GM21360 (cell line): ENCODE results near the gene WLS.
"Not testable (repeated sequence)": the region's sequence is repeated elsewhere in the genome, so short reads cannot be mapped to it uniquely, and the experiment has no call there.

ENCODE experiments used
- ATAC-seq: cut with Tn5 transposase; IDR thresholded peaks from one replicate; pipeline ENCODE4 v1.9.1; 2021; ENCODE audit warnings: mild to moderate bottlenecking, moderate library complexity; ENCODE audit not compliant: unreplicated experiment

The WLS gene

GRCh38 chr1:68232289-68233148 is at the start of gene WLS:
WLS (minus strand) TSS chr1:68232523; CDS start chr1:68232299, 224 bp downstream.
- no peak for ATAC-seq

- no peak for ATAC-seq
Measured at GRCh38 chr1:68280286-68280685, 48.0 kb upstream of the WLS start.

- no peak for ATAC-seq
Measured at GRCh38 chr1:68279846-68280245, 47.5 kb upstream of the WLS start.

- ATAC-seq, result no peak
Measured at GRCh38 chr1:68278221-68278620, 45.9 kb upstream of the WLS start.

GRCh38 chr1:68276448-68276847 is 44.1 kb upstream of the WLS start:
- no peak for ATAC-seq

- no peak for ATAC-seq
Measured at GRCh38 chr1:68273530-68273929, 41.2 kb upstream of the WLS start.

GRCh38 chr1:68271596-68271995 is 39.3 kb upstream of the WLS start:
- ATAC-seq, result no peak

GRCh38 chr1:68270951-68271350 is 38.6 kb upstream of the WLS start:
- ATAC-seq, result no peak

- no peak for ATAC-seq
Measured at GRCh38 chr1:68269637-68270430, 37.5 kb upstream of the WLS start.

GRCh38 chr1:68268896-68269483 is 36.7 kb upstream of the WLS start:
- ATAC-seq, result no peak

GRCh38 chr1:68256824-68257223 is 24.5 kb upstream of the WLS start:
- not testable (repeated sequence) for ATAC-seq

- no peak for ATAC-seq
Measured at GRCh38 chr1:68255301-68255700, 23.0 kb upstream of the WLS start.

- ATAC-seq, result no peak
Measured at GRCh38 chr1:68254667-68255226, 22.4 kb upstream of the WLS start.

- ATAC-seq, result no peak
Measured at GRCh38 chr1:68237040-68237439, 4.7 kb upstream of the WLS start.

- no peak for ATAC-seq
Measured at GRCh38 chr1:68234094-68234493, 1.8 kb upstream of the WLS start.

- ATAC-seq, result no peak
Measured at GRCh38 chr1:68233202-68233601, 879 bp upstream of the WLS start.

- ATAC-seq, result no peak
Measured at GRCh38 chr1:68231627-68232288, 565 bp downstream of the WLS start.

GRCh38 chr1:68230901-68231626 is 1.3 kb downstream of the WLS start:
- ATAC-seq, result no peak

- ATAC-seq, result no peak
Measured at GRCh38 chr1:68230484-68230802, 1.9 kb downstream of the WLS start.
